Measurements from ENCODE around the gene GNL3. TPM values are rescaled to one million over a fixed set of nuclear protein-coding genes. Genes with fewer than 3 reads are reported as not detected.
"Not testable (repeated sequence)": the region's sequence is repeated elsewhere in the genome, so short reads cannot be mapped to it uniquely, and the experiment has no call there.

The GNL3 gene
- total RNA-seq, 1 experiment from 2014 or later: 148 TPM

DNA sequence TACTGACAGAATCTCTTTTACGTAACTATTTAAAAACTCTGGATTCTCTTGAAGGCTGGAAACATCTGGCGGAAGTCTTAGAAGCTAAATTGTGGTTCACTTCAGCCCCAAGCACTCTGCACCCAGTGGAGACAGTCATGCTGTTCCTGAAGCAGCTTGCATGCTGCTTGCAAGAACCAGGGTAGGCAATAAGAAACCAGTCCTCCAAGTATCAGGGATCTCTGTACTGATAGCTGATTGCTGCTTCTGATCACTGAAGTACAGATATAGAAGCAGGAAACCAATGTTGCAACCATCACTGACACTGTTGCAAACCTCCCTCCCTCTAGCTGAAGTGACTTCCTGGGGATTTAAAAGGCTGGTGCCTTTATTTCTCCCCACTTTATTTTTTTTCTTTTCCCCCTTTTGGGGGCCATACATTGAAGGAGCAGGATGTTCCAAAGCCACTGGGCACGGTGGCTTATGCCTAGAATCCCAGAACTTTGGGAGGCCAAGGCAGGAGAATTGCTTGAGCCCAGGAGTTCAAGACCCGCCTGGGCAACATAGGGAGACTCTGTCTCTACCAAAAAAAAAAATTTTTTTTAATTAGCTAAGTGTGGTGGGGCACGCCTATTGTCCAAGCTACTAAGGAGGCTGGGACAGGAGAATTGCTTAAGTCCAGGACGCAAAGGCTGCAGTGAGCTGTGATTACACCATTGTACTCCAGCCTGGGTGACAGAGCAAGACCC is 35.3 kb downstream of the GNL3 start:
- Histone ChIP-seq H3K4me3 (ENCODE audit: insufficient read depth, low read depth, low read length) (no peak overlapping the region), H3K36me3 (replicated peaks; ENCODE audit: control insufficient read depth, insufficient read depth, low read length) (no peaks in the 10 kb centered on the region; the same call in 1 of the 2 replicates), H3K27me3 (ENCODE audit: control insufficient read depth, insufficient read depth, low read length) (no peaks in the 10 kb centered on the region)
- no peak for DNase-seq

DNA sequence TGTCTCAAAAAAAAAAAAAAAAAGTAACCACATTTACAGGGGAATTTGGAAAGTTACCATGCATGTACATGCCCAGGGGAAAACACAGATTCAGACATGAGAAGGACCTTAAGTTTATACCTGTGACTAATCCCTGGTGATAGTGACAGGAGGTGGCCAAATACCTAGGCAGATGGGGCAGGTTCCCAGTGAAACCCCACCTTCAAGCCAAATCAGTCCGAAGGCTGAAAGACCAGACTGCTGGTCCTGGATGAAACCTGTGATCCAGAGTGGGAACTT is 35.8 kb downstream of the GNL3 start:
- H3K27me3 ChIP-seq (ENCODE audit: control insufficient read depth, insufficient read depth, low read length): no peaks in the 10 kb centered on the region
- no peak for DNase-seq
- H3K36me3 ChIP-seq (replicated peaks; ENCODE audit: control insufficient read depth, insufficient read depth, low read length): no peaks in the 10 kb centered on the region; the same call in 1 of the 2 replicates
- H3K4me3 ChIP-seq (ENCODE audit: insufficient read depth, low read depth, low read length): no peak overlapping the region

DNA sequence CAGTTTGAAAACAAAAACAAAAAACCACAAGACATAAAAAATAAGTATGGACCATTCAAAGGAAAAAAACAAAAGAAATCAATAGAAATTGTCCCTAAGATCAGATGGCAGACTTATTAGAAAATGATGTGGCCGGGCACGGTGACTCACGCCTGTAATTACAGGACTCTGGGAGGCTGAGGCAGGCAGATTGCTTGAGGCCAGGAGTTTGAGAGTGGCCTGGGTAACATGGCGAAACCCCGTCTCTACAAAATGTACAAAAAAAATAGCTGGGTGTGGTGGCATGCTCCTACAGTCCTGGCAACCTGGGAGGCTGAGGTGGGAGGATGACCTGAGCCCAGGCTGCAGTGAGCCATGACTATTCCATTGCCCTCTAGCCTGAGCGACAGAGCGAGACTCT is 36.7 kb downstream of the GNL3 start:
- H3K4me3 ChIP-seq (ENCODE audit: insufficient read depth, low read depth, low read length): no peak overlapping the region
- no peaks in the 10 kb centered on the region for H3K27me3 ChIP-seq (ENCODE audit: control insufficient read depth, insufficient read depth, low read length)
- DNase-seq: no peak
- H3K36me3 ChIP-seq (replicated peaks; ENCODE audit: control insufficient read depth, insufficient read depth, low read length): no peaks in the 10 kb centered on the region; the same call in 1 of the 2 replicates

DNA sequence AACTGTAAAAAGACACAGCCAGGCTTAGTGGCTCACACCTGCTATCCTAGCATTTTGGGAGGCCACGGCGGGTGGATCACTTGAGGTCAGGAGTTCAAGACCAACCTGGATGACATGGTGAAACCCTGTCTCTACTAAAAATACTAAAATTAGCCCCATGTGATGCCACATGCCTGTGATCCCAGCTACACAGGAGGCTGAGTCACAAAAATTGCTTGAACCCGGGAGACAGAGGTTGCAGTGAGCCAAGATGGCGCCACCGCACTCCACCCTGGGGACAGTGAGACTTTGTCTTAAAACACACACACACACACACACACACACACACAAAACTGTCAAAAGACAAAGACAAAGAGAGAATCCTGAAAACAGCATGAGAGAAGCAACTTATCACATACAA is 38.1 kb downstream of the GNL3 start:
- Histone ChIP-seq H3K36me3 (replicated peaks; ENCODE audit: control insufficient read depth, insufficient read depth, low read length) (no peaks in the 10 kb centered on the region), H3K27me3 (ENCODE audit: control insufficient read depth, insufficient read depth, low read length) (no peaks in the 10 kb centered on the region), H3K4me3 (ENCODE audit: insufficient read depth, low read depth, low read length) (no peak overlapping the region)
- DNase-seq: no peak

GRCh38 chr3:52724511-52724910 is 38.7 kb downstream of the GNL3 start:
- H3K36me3 ChIP-seq (replicated peaks; ENCODE audit: control insufficient read depth, insufficient read depth, low read length): no peaks in the 10 kb centered on the region
- no peak overlapping the region for H3K4me3 ChIP-seq (ENCODE audit: insufficient read depth, low read depth, low read length)
- DNase-seq: no peak
- H3K27me3 ChIP-seq (ENCODE audit: control insufficient read depth, insufficient read depth, low read length): no peaks in the 10 kb centered on the region

DNA sequence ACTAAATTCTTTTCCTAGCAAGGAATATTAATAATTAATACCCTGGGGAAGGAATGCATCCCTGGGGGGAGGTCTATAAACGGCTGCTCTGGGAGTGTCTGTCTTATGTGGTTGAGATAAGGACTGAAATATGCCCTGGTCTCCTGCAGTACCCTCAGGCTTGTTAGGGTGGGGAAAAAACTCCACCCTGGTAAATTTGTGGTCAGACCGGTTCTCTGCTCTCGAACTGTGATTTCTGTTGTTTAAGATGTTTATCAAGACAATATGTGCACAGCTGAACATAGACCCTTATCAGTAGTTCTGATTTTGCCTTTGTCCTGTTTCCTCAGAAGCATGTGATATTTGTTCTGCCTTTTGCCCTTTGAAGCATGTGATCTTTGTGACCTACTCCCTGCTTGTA is 42.9 kb downstream of the GNL3 start:
- not testable (repeated sequence) for H3K4me3 ChIP-seq (ENCODE audit: insufficient read depth, low read depth, low read length); H3K27me3 ChIP-seq (ENCODE audit: control insufficient read depth, insufficient read depth, low read length); DNase-seq; H3K36me3 ChIP-seq (replicated peaks; ENCODE audit: control insufficient read depth, insufficient read depth, low read length)

DNA sequence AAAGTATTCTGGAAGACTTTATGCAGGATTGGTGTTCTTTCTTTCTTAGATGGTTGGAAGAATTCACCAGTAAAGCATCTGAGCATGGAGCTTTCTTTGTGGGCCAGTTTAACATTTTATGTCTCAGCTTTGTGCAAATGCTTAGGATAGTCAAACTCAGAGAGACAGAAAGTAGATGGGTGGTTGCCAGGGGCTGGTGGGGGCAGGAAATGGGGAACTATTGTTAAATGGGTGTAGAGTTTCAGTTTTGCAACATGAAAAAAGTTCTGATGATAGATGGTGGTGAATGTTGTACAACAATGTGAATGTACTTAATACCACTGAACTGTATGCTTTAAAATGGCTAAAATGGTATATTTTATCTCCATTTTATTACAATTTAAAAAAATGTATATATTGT is 44.8 kb downstream of the GNL3 start:
- H3K4me3 ChIP-seq (ENCODE audit: insufficient read depth, low read depth, low read length): no peak overlapping the region
- peaks cover 7% of the 10 kb centered on the region for H3K36me3 ChIP-seq (replicated peaks; ENCODE audit: control insufficient read depth, insufficient read depth, low read length)

DNA sequence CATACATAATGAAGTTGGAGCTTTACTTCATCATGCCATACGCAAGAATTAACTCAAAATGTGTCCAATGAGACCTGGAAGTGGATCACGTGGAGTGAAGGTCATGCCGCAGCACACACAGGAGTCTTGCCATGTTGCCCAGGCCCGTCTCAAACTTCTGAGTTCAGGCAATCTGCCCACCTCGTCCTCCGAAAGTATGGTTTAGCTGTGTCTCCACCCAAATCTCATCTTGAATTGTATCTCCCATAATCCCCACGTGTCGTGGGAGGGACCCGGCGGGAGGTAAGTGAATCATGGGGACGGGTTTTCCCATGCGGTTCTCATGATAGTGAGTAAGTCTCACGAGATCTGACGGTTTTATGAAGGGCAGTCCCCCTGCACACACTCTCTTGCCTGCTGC is 45.8 kb downstream of the GNL3 start:
- Histone ChIP-seq H3K27me3 (ENCODE audit: control insufficient read depth, insufficient read depth, low read length) (no peaks in the 10 kb centered on the region), H3K36me3 (replicated peaks; ENCODE audit: control insufficient read depth, insufficient read depth, low read length) (peaks cover 9% of the 10 kb centered on the region), H3K4me3 (ENCODE audit: insufficient read depth, low read depth, low read length) (no peak overlapping the region)
- no peak for DNase-seq

More for the DNA sequence above, 44.8 kb downstream of the GNL3 start:
- no peaks in the 10 kb centered on the region for H3K27me3 ChIP-seq (ENCODE audit: control insufficient read depth, insufficient read depth, low read length)
- no peak for DNase-seq

DNA sequence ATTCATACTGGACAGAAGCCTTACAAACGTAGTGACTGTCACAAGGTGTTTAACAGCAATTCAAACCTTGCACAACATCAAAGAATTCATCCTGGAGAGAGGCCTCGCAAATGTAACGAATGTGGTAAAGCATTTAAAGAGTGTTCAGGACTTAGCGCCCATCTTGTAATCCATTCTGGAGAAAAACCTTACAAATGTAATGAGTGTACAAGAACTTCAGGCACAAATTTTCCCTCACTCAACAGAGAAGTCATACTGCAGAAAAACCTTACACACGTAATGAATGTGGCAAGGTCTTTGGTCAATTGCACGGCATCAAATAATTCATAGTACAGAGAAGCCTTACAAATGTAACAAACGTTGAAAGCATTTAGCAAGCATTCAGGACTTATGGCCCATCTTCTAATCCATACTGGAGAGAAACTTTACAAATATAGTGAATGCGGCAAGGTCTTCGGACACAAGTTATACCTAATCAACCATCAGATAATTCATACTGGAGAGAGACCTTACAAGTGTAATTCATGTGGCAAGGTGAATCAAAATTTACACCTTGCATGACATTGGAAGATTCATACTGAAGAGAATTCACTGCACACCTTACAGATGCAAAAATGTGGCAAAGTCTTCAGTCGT is 47.5 kb downstream of the GNL3 start:
- DNase-seq: no peak
- peaks cover 9% of the 10 kb centered on the region for H3K36me3 ChIP-seq (replicated peaks; ENCODE audit: control insufficient read depth, insufficient read depth, low read length)
- no peaks in the 10 kb centered on the region for H3K27me3 ChIP-seq (ENCODE audit: control insufficient read depth, insufficient read depth, low read length)
- H3K4me3 ChIP-seq (ENCODE audit: insufficient read depth, low read depth, low read length): no peak overlapping the region

GRCh38 chr3:52739730-52740129 is 53.9 kb downstream of the GNL3 start:
- Histone ChIP-seq H3K36me3 (replicated peaks; ENCODE audit: control insufficient read depth, insufficient read depth, low read length) (peaks cover 13% of the 10 kb centered on the region), H3K27me3 (ENCODE audit: control insufficient read depth, insufficient read depth, low read length) (no peaks in the 10 kb centered on the region), H3K4me3 (ENCODE audit: insufficient read depth, low read depth, low read length) (no peak overlapping the region)
- no peak for DNase-seq

GRCh38 chr3:52742418-52743041 is 56.7 kb downstream of the GNL3 start:
- no peaks in the 10 kb centered on the region for H3K27me3 ChIP-seq (ENCODE audit: control insufficient read depth, insufficient read depth, low read length)
- DNase-seq: peak; percentile 57
- peaks cover 15% of the 10 kb centered on the region for H3K36me3 ChIP-seq (replicated peaks; ENCODE audit: control insufficient read depth, insufficient read depth, low read length)

GRCh38 chr3:52743152-52743551 is 57.3 kb downstream of the GNL3 start:
- DNase-seq: no peak
- H3K27me3 ChIP-seq (ENCODE audit: control insufficient read depth, insufficient read depth, low read length): no peaks in the 10 kb centered on the region
- peaks cover 15% of the 10 kb centered on the region for H3K36me3 ChIP-seq (replicated peaks; ENCODE audit: control insufficient read depth, insufficient read depth, low read length)
- no peak overlapping the region for H3K4me3 ChIP-seq (ENCODE audit: insufficient read depth, low read depth, low read length)

More at GRCh38 chr3:52742418-52743041, 56.7 kb downstream of the GNL3 start:
- H3K4me3 ChIP-seq (ENCODE audit: insufficient read depth, low read depth, low read length): no peak overlapping the region

DNA sequence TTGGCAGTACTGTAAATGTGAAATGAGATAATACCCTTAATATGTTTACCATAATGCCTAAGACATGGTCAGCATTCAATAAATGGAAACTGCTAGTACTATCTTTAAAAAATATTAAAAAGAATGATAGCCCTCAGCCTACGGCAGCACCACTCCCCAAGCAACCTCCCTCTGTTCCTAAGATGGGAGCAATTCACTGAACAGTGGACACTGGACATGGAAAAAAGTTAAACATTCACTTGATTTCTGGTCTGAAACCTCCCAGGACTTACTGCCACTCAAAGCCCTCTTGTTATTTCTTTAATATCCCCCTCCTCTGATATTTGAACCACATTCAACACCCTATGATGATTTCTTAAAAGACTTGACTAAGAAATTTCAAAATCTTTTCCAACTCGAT is 57.9 kb downstream of the GNL3 start:
- Histone ChIP-seq H3K36me3 (replicated peaks; ENCODE audit: control insufficient read depth, insufficient read depth, low read length) (peaks cover 15% of the 10 kb centered on the region), H3K4me3 (ENCODE audit: insufficient read depth, low read depth, low read length) (no peak overlapping the region), H3K27me3 (ENCODE audit: control insufficient read depth, insufficient read depth, low read length) (no peaks in the 10 kb centered on the region)
- no peak for DNase-seq

All from H7 (cell line).